GM23338 (cell line): ENCODE data around the gene DSE. TPM values are rescaled to one million over a fixed set of nuclear protein-coding genes. Genes with fewer than 3 reads are reported as not detected.

ENCODE experiments used
- ATAC-seq: fragments of 200-7000 bp; cut with Tn5 transposase; 3 replicates; pipeline ENCODE4 v1.9.1; 2020
- DNase-seq: peaks from one replicate; pipeline ENCODE4 v3.0.0-alpha.2; 2015; ENCODE audit warnings: low spot score
- H2AFZ ChIP-seq: fragments of 200-600 bp; sonication (generic); 2 replicates; pipeline ENCODE4 v1.8.0; 2016; ENCODE audit warnings: antibody characterized with exemption, mild to moderate bottlenecking, moderate library complexity
- H3F3A ChIP-seq: fragments of 200-600 bp; sonication (generic); replicated peaks from 2 replicates; pipeline ENCODE4 v1.8.0; 2017; ENCODE audit warnings: antibody characterized with exemption, mixed run types, low read depth
- H3K27ac ChIP-seq: fragments of 200-600 bp; sonication (generic); 2 replicates; pipeline ENCODE4 v1.6.1; 2016; ENCODE audit warnings: low read depth
- H3K27me3 ChIP-seq: fragments of 200-600 bp; sonication (generic); 2 replicates; pipeline ENCODE4 v1.8.0; 2016; ENCODE audit warnings: mild to moderate bottlenecking, mixed run types, moderate library complexity; ENCODE audit not compliant: insufficient read depth
- H3K36me3 ChIP-seq: fragments of 200-600 bp; sonication (generic); 2 replicates; pipeline ENCODE4 v1.8.0; 2016; ENCODE audit warnings: mild to moderate bottlenecking; ENCODE audit not compliant: insufficient read depth
- H3K4me1 ChIP-seq: fragments of 200-600 bp; sonication (generic); 2 replicates; pipeline ENCODE4 v1.8.0; 2016; ENCODE audit warnings: mild to moderate bottlenecking, moderate library complexity; ENCODE audit not compliant: insufficient read depth
- H3K4me2 ChIP-seq: fragments of 200-600 bp; sonication (generic); 2 replicates; pipeline ENCODE4 v1.7.1; 2017; ENCODE audit warnings: mixed run types
- H3K4me3 ChIP-seq: fragments of 200-600 bp; sonication (generic); 2 replicates; pipeline ENCODE4 v1.6.1; 2016; ENCODE audit warnings: mixed run types
- H3K79me2 ChIP-seq: fragments of 200-600 bp; sonication (generic); replicated peaks from 2 replicates; pipeline ENCODE4 v1.8.0; 2017; ENCODE audit warnings: mild to moderate bottlenecking; ENCODE audit not compliant: insufficient read depth
- H3K9me2 ChIP-seq: fragments of 200-600 bp; sonication (generic); 2 replicates; pipeline ENCODE4 v1.8.0; 2017; ENCODE audit not compliant: insufficient read depth
- H4K20me1 ChIP-seq: fragments of 200-600 bp; sonication (generic); replicated peaks from 2 replicates; pipeline ENCODE4 v1.8.0; 2017; ENCODE audit warnings: mild to moderate bottlenecking; ENCODE audit not compliant: insufficient read depth
- H3K27ac Mint-ChIP-seq: 2 replicates; pipeline ENCODE4 v1.8.0; 2020; ENCODE audit warnings: inconsistent platforms, mild to moderate bottlenecking, moderate library complexity, mixed read lengths
- H3K27me3 Mint-ChIP-seq: 3 replicates; pipeline ENCODE4 v1.8.0; 2022; ENCODE audit warnings: low read depth, mild to moderate bottlenecking, moderate library complexity, mixed read lengths, inconsistent platforms; ENCODE audit not compliant: insufficient read depth, poor library complexity
- H3K36me3 Mint-ChIP-seq: 3 replicates; pipeline ENCODE4 v1.8.0; 2021; ENCODE audit warnings: low read depth, mild to moderate bottlenecking, inconsistent platforms, moderate library complexity, mixed read lengths
- H3K4me1 Mint-ChIP-seq: 3 replicates; pipeline ENCODE4 v1.8.0; 2020; ENCODE audit warnings: mild to moderate bottlenecking, inconsistent platforms, mixed read lengths
- H3K4me3 Mint-ChIP-seq: 3 replicates; pipeline ENCODE4 v1.8.0; 2021; ENCODE audit warnings: moderate library complexity, mild to moderate bottlenecking, inconsistent platforms, mixed read lengths
- H3K9me3 Mint-ChIP-seq: 3 replicates; pipeline ENCODE4 v1.8.0; 2020; ENCODE audit warnings: moderate library complexity, mild to moderate bottlenecking, inconsistent platforms, mixed read lengths
- CREB1 ChIP-seq: fragments of 250-450 bp; sonication (Bioruptor Pico); IDR thresholded peaks from 2 replicates; pipeline ENCODE4 v1.5.0; 2020; ENCODE audit warnings: low read depth, mild to moderate bottlenecking, moderate library complexity
- EZH2 ChIP-seq: fragments of 200-600 bp; sonication (generic); IDR thresholded peaks from one replicate; pipeline ENCODE4 v1.8.0; 2017; ENCODE audit warnings: antibody characterized with exemption, mild to moderate bottlenecking, low read depth; ENCODE audit not compliant: unreplicated experiment
- EZH2phosphoT487 ChIP-seq: fragments of 200-600 bp; sonication (generic); IDR thresholded peaks from one replicate; pipeline ENCODE4 v1.8.1; 2018; ENCODE audit warnings: antibody characterized with exemption; ENCODE audit not compliant: unreplicated experiment
- JUNB ChIP-seq: IDR thresholded peaks from one replicate; pipeline ENCODE4 v1.6.1; 2016; ENCODE audit warnings: antibody characterized with exemption; ENCODE audit not compliant: unreplicated experiment
- NANOG ChIP-seq: IDR thresholded peaks from 2 replicates; pipeline ENCODE4 v1.6.1; 2016; ENCODE audit warnings: antibody characterized with exemption, borderline replicate concordance
- POLR2AphosphoS5 ChIP-seq: IDR thresholded peaks from 2 replicates; pipeline ENCODE4 v1.6.1; 2016; ENCODE audit warnings: antibody characterized with exemption, low read depth
- STAT1 ChIP-seq: IDR thresholded peaks from one replicate; pipeline ENCODE4 v1.6.1; 2016; ENCODE audit warnings: antibody characterized with exemption; ENCODE audit not compliant: unreplicated experiment
- ZNF114 ChIP-seq: fragments of 250-450 bp; sonication (Bioruptor Pico); IDR thresholded peaks from 2 replicates; pipeline ENCODE4 v1.5.0; 2020; ENCODE audit warnings: mild to moderate bottlenecking, moderate library complexity
- polyA plus RNA-seq: library from polyadenylated mRNA; unstranded; fragments of >200 nt; fragmentation: Nextera tagmentation; extraction: Ambion mirVana; gene quantifications from 2 replicates; pipeline ENCODE4 v1.2.1, GENCODE V29; 2016
- total RNA-seq: library from RNA; depleted of rRNA; stranded (reverse); fragments of >200 nt; shearing (Covaris generic); gene quantifications from 2 replicates; pipeline ENCODE4 v1.2.3, GENCODE V29; 2014
- TF ChIP-seq, protein P1 (sequence below), 2 experiments: fragments of 200-600 bp in 1 of 2; sonication (generic) in 1 of 2; conservative IDR thresholded peaks; 2 replicates each; pipeline versions ENCODE4 v1.5.1 to v1.6.1; 2016 to 2017; ENCODE audit warnings: antibody characterized with exemption in 2 of 2, low read depth in 2 of 2, mild to moderate bottlenecking in 2 of 2, moderate library complexity in 1 of 2
- TF ChIP-seq, protein P2 (sequence below): IDR thresholded peaks from 2 replicates; pipeline ENCODE4 v1.6.1; 2016; ENCODE audit warnings: antibody characterized with exemption
- TF ChIP-seq, protein P3 (sequence below): IDR thresholded peaks from one replicate; pipeline ENCODE4 v1.6.1; 2018; ENCODE audit warnings: antibody characterized with exemption; ENCODE audit not compliant: unreplicated experiment
- TF ChIP-seq, protein P4 (sequence below): fragments of 250-450 bp; sonication (Bioruptor Pico); IDR thresholded peaks from 2 replicates; pipeline ENCODE4 v1.5.0; 2020; ENCODE audit warnings: mild to moderate bottlenecking, moderate library complexity

The DSE gene
- total and polyA plus RNA-seq, 2 experiments from 2014 or later = 18.8 to 45.2 TPM

DNA sequence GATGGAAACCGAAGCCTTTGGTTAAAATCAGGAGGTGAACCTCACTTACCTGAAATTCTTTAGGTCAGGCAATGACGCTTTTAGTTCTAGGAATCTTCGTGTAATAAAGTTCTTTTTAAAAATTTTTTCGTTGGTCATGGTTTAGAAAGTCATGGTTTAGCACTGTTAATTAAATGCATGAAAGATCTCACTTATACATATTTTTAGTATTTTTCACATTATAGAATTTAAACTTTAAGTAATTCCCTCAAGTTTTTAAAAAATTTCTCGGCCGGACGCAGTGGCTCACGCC lies 1.1 kb downstream of the DSE start:
- no peak overlapping the region for H2AFZ ChIP-seq
- H3K27ac ChIP-seq = peak overlapping the region; percentile 89
- H3K4me1 Mint-ChIP-seq = peaks cover 33% of the 10 kb centered on the region
- peak overlapping the region; percentile 83; the same call in 1 of the 2 replicates for H3K27ac Mint-ChIP-seq
- TF ChIP-seq EZH2 (no peak), CREB1 (CRISPR knock-in tag) (no peak), EZH2phosphoT487 (no peak), ZNF114 (CRISPR knock-in tag) (no peak), NANOG (no peak), POLR2AphosphoS5 (no peak), STAT1 (no peak), JUNB (no peak)
- TF ChIP-seq, protein P1, sequence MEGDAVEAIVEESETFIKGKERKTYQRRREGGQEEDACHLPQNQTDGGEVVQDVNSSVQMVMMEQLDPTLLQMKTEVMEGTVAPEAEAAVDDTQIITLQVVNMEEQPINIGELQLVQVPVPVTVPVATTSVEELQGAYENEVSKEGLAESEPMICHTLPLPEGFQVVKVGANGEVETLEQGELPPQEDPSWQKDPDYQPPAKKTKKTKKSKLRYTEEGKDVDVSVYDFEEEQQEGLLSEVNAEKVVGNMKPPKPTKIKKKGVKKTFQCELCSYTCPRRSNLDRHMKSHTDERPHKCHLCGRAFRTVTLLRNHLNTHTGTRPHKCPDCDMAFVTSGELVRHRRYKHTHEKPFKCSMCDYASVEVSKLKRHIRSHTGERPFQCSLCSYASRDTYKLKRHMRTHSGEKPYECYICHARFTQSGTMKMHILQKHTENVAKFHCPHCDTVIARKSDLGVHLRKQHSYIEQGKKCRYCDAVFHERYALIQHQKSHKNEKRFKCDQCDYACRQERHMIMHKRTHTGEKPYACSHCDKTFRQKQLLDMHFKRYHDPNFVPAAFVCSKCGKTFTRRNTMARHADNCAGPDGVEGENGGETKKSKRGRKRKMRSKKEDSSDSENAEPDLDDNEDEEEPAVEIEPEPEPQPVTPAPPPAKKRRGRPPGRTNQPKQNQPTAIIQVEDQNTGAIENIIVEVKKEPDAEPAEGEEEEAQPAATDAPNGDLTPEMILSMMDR (conservative IDR thresholded peaks at IDR 0.05; ENCODE audit: low read depth in 2 of 2) = no peak
- TF ChIP-seq, protein P2, sequence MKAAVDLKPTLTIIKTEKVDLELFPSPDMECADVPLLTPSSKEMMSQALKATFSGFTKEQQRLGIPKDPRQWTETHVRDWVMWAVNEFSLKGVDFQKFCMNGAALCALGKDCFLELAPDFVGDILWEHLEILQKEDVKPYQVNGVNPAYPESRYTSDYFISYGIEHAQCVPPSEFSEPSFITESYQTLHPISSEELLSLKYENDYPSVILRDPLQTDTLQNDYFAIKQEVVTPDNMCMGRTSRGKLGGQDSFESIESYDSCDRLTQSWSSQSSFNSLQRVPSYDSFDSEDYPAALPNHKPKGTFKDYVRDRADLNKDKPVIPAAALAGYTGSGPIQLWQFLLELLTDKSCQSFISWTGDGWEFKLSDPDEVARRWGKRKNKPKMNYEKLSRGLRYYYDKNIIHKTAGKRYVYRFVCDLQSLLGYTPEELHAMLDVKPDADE = no peak
- TF ChIP-seq, protein P3, sequence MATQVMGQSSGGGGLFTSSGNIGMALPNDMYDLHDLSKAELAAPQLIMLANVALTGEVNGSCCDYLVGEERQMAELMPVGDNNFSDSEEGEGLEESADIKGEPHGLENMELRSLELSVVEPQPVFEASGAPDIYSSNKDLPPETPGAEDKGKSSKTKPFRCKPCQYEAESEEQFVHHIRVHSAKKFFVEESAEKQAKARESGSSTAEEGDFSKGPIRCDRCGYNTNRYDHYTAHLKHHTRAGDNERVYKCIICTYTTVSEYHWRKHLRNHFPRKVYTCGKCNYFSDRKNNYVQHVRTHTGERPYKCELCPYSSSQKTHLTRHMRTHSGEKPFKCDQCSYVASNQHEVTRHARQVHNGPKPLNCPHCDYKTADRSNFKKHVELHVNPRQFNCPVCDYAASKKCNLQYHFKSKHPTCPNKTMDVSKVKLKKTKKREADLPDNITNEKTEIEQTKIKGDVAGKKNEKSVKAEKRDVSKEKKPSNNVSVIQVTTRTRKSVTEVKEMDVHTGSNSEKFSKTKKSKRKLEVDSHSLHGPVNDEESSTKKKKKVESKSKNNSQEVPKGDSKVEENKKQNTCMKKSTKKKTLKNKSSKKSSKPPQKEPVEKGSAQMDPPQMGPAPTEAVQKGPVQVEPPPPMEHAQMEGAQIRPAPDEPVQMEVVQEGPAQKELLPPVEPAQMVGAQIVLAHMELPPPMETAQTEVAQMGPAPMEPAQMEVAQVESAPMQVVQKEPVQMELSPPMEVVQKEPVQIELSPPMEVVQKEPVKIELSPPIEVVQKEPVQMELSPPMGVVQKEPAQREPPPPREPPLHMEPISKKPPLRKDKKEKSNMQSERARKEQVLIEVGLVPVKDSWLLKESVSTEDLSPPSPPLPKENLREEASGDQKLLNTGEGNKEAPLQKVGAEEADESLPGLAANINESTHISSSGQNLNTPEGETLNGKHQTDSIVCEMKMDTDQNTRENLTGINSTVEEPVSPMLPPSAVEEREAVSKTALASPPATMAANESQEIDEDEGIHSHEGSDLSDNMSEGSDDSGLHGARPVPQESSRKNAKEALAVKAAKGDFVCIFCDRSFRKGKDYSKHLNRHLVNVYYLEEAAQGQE = no peak
- TF ChIP-seq, protein P4, sequence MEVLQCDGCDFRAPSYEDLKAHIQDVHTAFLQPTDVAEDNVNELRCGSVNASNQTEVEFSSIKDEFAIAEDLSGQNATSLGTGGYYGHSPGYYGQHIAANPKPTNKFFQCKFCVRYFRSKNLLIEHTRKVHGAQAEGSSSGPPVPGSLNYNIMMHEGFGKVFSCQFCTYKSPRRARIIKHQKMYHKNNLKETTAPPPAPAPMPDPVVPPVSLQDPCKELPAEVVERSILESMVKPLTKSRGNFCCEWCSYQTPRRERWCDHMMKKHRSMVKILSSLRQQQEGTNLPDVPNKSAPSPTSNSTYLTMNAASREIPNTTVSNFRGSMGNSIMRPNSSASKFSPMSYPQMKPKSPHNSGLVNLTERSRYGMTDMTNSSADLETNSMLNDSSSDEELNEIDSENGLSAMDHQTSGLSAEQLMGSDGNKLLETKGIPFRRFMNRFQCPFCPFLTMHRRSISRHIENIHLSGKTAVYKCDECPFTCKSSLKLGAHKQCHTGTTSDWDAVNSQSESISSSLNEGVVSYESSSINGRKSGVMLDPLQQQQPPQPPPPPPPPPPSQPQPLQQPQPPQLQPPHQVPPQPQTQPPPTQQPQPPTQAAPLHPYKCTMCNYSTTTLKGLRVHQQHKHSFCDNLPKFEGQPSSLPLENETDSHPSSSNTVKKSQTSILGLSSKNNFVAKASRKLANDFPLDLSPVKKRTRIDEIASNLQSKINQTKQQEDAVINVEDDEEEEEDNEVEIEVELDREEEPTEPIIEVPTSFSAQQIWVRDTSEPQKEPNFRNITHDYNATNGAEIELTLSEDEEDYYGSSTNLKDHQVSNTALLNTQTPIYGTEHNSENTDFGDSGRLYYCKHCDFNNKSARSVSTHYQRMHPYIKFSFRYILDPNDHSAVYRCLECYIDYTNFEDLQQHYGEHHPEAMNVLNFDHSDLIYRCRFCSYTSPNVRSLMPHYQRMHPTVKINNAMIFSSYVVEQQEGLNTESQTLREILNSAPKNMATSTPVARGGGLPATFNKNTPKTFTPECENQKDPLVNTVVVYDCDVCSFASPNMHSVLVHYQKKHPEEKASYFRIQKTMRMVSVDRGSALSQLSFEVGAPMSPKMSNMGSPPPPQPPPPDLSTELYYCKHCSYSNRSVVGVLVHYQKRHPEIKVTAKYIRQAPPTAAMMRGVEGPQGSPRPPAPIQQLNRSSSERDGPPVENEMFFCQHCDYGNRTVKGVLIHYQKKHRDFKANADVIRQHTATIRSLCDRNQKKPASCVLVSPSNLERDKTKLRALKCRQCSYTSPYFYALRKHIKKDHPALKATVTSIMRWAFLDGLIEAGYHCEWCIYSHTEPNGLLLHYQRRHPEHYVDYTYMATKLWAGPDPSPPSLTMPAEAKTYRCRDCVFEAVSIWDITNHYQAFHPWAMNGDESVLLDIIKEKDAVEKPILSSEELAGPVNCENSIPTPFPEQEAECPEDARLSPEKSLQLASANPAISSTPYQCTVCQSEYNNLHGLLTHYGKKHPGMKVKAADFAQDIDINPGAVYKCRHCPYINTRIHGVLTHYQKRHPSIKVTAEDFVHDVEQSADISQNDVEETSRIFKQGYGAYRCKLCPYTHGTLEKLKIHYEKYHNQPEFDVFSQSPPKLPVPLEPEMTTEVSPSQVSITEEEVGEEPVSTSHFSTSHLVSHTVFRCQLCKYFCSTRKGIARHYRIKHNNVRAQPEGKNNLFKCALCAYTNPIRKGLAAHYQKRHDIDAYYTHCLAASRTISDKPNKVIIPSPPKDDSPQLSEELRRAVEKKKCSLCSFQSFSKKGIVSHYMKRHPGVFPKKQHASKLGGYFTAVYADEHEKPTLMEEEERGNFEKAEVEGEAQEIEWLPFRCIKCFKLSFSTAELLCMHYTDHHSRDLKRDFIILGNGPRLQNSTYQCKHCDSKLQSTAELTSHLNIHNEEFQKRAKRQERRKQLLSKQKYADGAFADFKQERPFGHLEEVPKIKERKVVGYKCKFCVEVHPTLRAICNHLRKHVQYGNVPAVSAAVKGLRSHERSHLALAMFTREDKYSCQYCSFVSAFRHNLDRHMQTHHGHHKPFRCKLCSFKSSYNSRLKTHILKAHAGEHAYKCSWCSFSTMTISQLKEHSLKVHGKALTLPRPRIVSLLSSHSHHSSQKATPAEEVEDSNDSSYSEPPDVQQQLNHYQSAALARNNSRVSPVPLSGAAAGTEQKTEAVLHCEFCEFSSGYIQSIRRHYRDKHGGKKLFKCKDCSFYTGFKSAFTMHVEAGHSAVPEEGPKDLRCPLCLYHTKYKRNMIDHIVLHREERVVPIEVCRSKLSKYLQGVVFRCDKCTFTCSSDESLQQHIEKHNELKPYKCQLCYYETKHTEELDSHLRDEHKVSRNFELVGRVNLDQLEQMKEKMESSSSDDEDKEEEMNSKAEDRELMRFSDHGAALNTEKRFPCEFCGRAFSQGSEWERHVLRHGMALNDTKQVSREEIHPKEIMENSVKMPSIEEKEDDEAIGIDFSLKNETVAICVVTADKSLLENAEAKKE (CRISPR knock-in tag) = no peak
- ATAC-seq (no peak), DNase-seq (no peak)
- H3K4me3 Mint-ChIP-seq = peak overlapping the region; percentile 89
- H3K9me2 ChIP-seq = no peaks in the 10 kb centered on the region
- no peaks in the 10 kb centered on the region; the same call in 2 of the 3 replicates for H3K36me3 Mint-ChIP-seq
- H3K36me3 ChIP-seq = no peaks in the 10 kb centered on the region
- peaks cover 23% of the 10 kb centered on the region for H3K4me1 ChIP-seq
- no peaks in the 10 kb centered on the region for H3K9me3 Mint-ChIP-seq
- H3K27me3 ChIP-seq = no peaks in the 10 kb centered on the region
- H3F3A ChIP-seq = no peaks in the 10 kb centered on the region
- H4K20me1 ChIP-seq = peaks cover 20% of the 10 kb centered on the region; the same call in 1 of the 2 replicates
- H3K4me2 ChIP-seq = peak overlapping the region; percentile 81
- peaks cover 49% of the 10 kb centered on the region for H3K79me2 ChIP-seq
- peak overlapping the region; percentile 76 for H3K4me3 ChIP-seq
- H3K27me3 Mint-ChIP-seq = peaks cover 10% of the 10 kb centered on the region
